ENCODE measurements around the gene COMTD1.

The COMTD1 gene

GRCh38 chr10:75260990-75261389, 25.2 kb upstream of the COMTD1 start:
- DNase-seq (ENCODE audit: low read depth) = no peak
- H3K4me3 ChIP-seq (ENCODE audit: low read length) = no peak overlapping the region
- TF ChIP-seq CTCF (conservative IDR thresholded peaks at IDR 0.05; ENCODE audit: low read depth, low read length) = no peak

GRCh38 chr10:75254739-75255138, 19.0 kb upstream of the COMTD1 start:
- TF ChIP-seq CTCF (conservative IDR thresholded peaks at IDR 0.05; ENCODE audit: low read depth, low read length) = no peak
- DNase-seq (ENCODE audit: low read depth) = no peak
- no peak overlapping the region for H3K4me3 ChIP-seq (ENCODE audit: low read length)

- H3K4me3 ChIP-seq (ENCODE audit: low read length) = no peak overlapping the region
- no peak for DNase-seq (ENCODE audit: low read depth)
- no peak for TF ChIP-seq CTCF (conservative IDR thresholded peaks at IDR 0.05; ENCODE audit: low read depth, low read length)
Measured at GRCh38 chr10:75253281-75254220, 17.8 kb upstream of the COMTD1 start.

GRCh38 chr10:75250934-75251333, 15.2 kb upstream of the COMTD1 start:
- TF ChIP-seq CTCF (conservative IDR thresholded peaks at IDR 0.05; ENCODE audit: low read depth, low read length) = no peak
- peak; percentile 5 for DNase-seq (ENCODE audit: low read depth)
- H3K4me3 ChIP-seq (ENCODE audit: low read length) = no peak overlapping the region

- no peak overlapping the region for H3K4me3 ChIP-seq (ENCODE audit: low read length)
- no peak for DNase-seq (ENCODE audit: low read depth)
- TF ChIP-seq CTCF (conservative IDR thresholded peaks at IDR 0.05; ENCODE audit: low read depth, low read length) = no peak
Measured at GRCh38 chr10:75247797-75248196, 12.0 kb upstream of the COMTD1 start.

- no peak overlapping the region for H3K4me3 ChIP-seq (ENCODE audit: low read length)
- no peak for TF ChIP-seq CTCF (conservative IDR thresholded peaks at IDR 0.05; ENCODE audit: low read depth, low read length)
- DNase-seq (ENCODE audit: low read depth) = no peak
Measured at GRCh38 chr10:75246506-75246905, 10.7 kb upstream of the COMTD1 start.

All from retinal pigment epithelial cell (primary cell).